HepG2 (cell line): Measurements from ENCODE around the gene COX7A2L. TPM values are rescaled to one million over a fixed set of nuclear protein-coding genes. Genes with fewer than 3 reads are reported as not detected.
A peak's percentile ranks its signal among the peaks of the same experiment; 100 is the strongest.

Experiments used
- ARNT2 ChIP-seq: sonication (generic); formaldehyde crosslinking; IDR thresholded peaks from 2 replicates; pipeline ENCODE4 v1.8.0; 2022; ENCODE audit warnings: mild to moderate bottlenecking, low read depth, missing genetic modification reagents, moderate library complexity
- ATM ChIP-seq: fragments of 450-650 bp; IDR thresholded peaks from 2 replicates; pipeline ENCODE4 v1.7.1; 2017; ENCODE audit warnings: mild to moderate bottlenecking, borderline replicate concordance
- CSRNP2 ChIP-seq: sonication (generic); formaldehyde crosslinking; conservative IDR thresholded peaks from 2 replicates; pipeline ENCODE4 v1.8.0; 2022; ENCODE audit warnings: low read depth, missing genetic modification reagents
- DR1 ChIP-seq: sonication (generic); formaldehyde crosslinking; IDR thresholded peaks from 2 replicates; pipeline ENCODE4 v1.8.0; 2021; ENCODE audit warnings: mild to moderate bottlenecking, missing genetic modification reagents, inconsistent platforms
- ELF3 ChIP-seq: IDR thresholded peaks from 2 replicates; pipeline ENCODE4 v1.6.1; 2016; ENCODE audit warnings: missing genetic modification reagents, missing compliant biosample characterization
- ERF ChIP-seq: IDR thresholded peaks from 2 replicates; pipeline ENCODE4 v1.6.1; 2018; ENCODE audit warnings: missing biosample characterization, missing genetic modification reagents
- GATAD2A ChIP-seq: IDR thresholded peaks from 2 replicates; pipeline ENCODE4 v1.6.1; 2016
- MAFG ChIP-seq: sonication (generic); formaldehyde crosslinking; IDR thresholded peaks from 2 replicates; pipeline ENCODE4 v1.5.1; 2020; ENCODE audit warnings: mild to moderate bottlenecking, missing genetic modification reagents
- POLR2AphosphoS2 ChIP-seq: IDR thresholded peaks from 2 replicates; pipeline ENCODE4 v1.6.1; 2011; ENCODE audit warnings: low read depth, low read length, improper control_type of control experiment
- SP2 ChIP-seq: sonication (generic); formaldehyde crosslinking; IDR thresholded peaks from 2 replicates; pipeline ENCODE4 v1.5.1; 2020; ENCODE audit warnings: mild to moderate bottlenecking, missing genetic modification reagents
- TCF7L2 ChIP-seq: IDR thresholded peaks from 2 replicates; pipeline ENCODE4 v1.6.1; 2011; ENCODE audit warnings: mild to moderate bottlenecking, low read depth, low read length, moderate library complexity
- WIZ ChIP-seq: sonication (generic); formaldehyde crosslinking; IDR thresholded peaks from 2 replicates; pipeline ENCODE4 v1.5.1; 2020; ENCODE audit warnings: mild to moderate bottlenecking, missing genetic modification reagents
- XRCC5 ChIP-seq: fragments of 200-400 bp; formaldehyde crosslinking; optimal IDR thresholded peaks from 2 replicates; pipeline ENCODE3; 2017; ENCODE audit warnings: mild to moderate bottlenecking, low read length
- YY1 ChIP-seq: IDR thresholded peaks from 2 replicates; pipeline ENCODE4 v1.6.1; 2011; ENCODE audit warnings: low read length, low read depth, moderate library complexity, mild to moderate bottlenecking; ENCODE audit not compliant: insufficient read depth, insufficient replicate concordance
- ZBTB3 ChIP-seq: sonication (generic); formaldehyde crosslinking; IDR thresholded peaks from 2 replicates; pipeline ENCODE4 v1.4.0; 2020; ENCODE audit warnings: low read depth, mild to moderate bottlenecking, moderate library complexity, missing genetic modification reagents, borderline replicate concordance
- ZFP62 ChIP-seq: sonication (generic); formaldehyde crosslinking; IDR thresholded peaks from 2 replicates; pipeline ENCODE4 v1.4.0; 2020; ENCODE audit warnings: missing genetic modification reagents
- ZNF235 ChIP-seq: sonication (generic); formaldehyde crosslinking; IDR thresholded peaks from 2 replicates; pipeline ENCODE4 v1.8.1; 2023; ENCODE audit warnings: mild to moderate bottlenecking, missing genetic modification reagents, borderline replicate concordance
- ZNF460 ChIP-seq: sonication (generic); formaldehyde crosslinking; IDR thresholded peaks from 2 replicates; pipeline ENCODE4 v1.5.1; 2020; ENCODE audit warnings: missing genetic modification reagents, mild to moderate bottlenecking, borderline replicate concordance
- ZNF501 ChIP-seq: sonication (generic); formaldehyde crosslinking; IDR thresholded peaks from 2 replicates; pipeline ENCODE4 v1.5.1; 2020; ENCODE audit warnings: mild to moderate bottlenecking, moderate library complexity, missing genetic modification reagents
- ZNF766 ChIP-seq: sonication (generic); formaldehyde crosslinking; IDR thresholded peaks from 2 replicates; pipeline ENCODE4 v1.5.0; 2020; ENCODE audit warnings: missing genetic modification reagents, borderline replicate concordance
- ZSCAN31 ChIP-seq: sonication (generic); formaldehyde crosslinking; IDR thresholded peaks from 2 replicates; pipeline ENCODE4 v1.5.0; 2020; ENCODE audit warnings: low read depth, mild to moderate bottlenecking, missing genetic modification reagents
- polyA plus RNA-seq, 8 experiments: library from polyadenylated mRNA; depleted of rRNA in 3 of 8; stranded (reverse) in 7 of 8; unstranded in 1 of 8; fragments of >200 nt; fragmentation: Illumina TruSeq in 4 of 8; extraction: Trizol in 4 of 8; gene quantifications; 2 replicates each; pipeline versions ENCODE4 v1.2.1 to v1.2.3, GENCODE V29; 2011 to 2016; ENCODE audit warnings: low read depth in 4 of 8, missing spikeins in 1 of 8, mixed read lengths in 1 of 8; ENCODE audit not compliant: insufficient read depth in 1 of 8
- total RNA-seq, 5 experiments: library from RNA; depleted of rRNA; stranded (reverse); fragments of >200 nt; fragmentation: Illumina TruSeq; extraction: Trizol; gene quantifications; 2 replicates each; pipeline ENCODE4 v1.2.3, GENCODE V29; 2016; ENCODE audit warnings: low read depth in 1 of 5
- TF ChIP-seq, protein P1 (sequence below), 2 experiments: sonication (generic) in 1 of 2; formaldehyde crosslinking in 1 of 2; IDR thresholded peaks; 2 replicates each; pipeline versions ENCODE4 v1.4.0 to v1.6.1; 2016 to 2020; ENCODE audit warnings: borderline replicate concordance in 1 of 2, low read depth in 1 of 2, mild to moderate bottlenecking in 1 of 2, missing genetic modification reagents in 1 of 2
- TF ChIP-seq, protein P2 (sequence below): sonication (generic); formaldehyde crosslinking; IDR thresholded peaks from 2 replicates; pipeline ENCODE4 v1.5.0; 2020; ENCODE audit warnings: missing genetic modification reagents

COX7A2L gene
- total and polyA plus RNA-seq, 2 of the 13 experiments (the other 11 are each of a cell fraction or from before 2014, with no cell fraction given): 155 to 201 TPM

DNA sequence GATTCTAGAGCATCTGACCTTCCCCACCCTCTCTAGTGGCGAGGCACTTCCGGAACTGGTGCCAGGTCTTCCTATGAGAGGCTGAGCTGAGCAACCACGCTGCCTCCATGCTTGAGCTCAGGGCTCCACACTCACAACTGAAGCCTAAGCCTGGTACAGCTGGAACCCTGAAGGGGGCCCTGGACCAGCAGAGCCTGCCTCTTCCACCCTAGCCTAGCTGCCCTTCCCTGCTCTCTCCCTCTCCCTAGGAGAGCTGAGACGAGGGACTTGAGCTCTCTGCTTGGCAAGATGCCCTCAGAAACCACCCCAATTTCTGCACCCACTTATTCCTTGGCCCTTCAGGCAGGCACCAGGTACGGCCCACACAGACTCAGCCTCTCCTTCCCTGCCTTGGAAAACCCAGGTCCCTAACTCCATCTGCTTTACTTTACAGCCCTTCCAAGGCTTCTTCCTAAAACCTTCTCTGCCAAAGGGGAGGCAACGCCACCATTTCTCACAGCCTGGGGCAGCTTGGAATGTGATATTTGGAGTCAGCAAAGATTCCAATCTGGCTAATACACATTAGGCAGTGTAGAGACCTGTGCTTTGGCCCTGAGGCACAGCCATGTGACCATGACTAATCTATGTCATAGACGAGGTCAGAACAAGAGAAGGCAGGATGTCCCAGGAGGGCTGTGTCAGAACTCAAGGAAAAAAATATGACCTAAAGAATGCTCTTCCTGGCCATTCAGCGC is 18.8 kb downstream of the COX7A2L start (continued):
- TF ChIP-seq ZNF460 (CRISPR knock-in tag) (no peak), ZFP62 (no peak), YY1 (peak; percentile 32), GATAD2A (CRISPR knock-in tag) (peak; percentile 31; the same call in 1 of the 2 replicates), ZNF766 (0 out of 2 replicates have a peak, but pooled peaks have one; percentile 72), ZSCAN31 (0 out of 2 replicates have a peak, but pooled peaks have one; percentile 65), WIZ (CRISPR knock-in tag) (peak; percentile 56; the same call in 1 of the 2 replicates), ZBTB3 (no peak), ZNF235 (CRISPR knock-in tag) (no peak), SP2 (CRISPR knock-in tag) (peak; percentile 26; the same call in 1 of the 2 replicates), POLR2AphosphoS2 (peak; percentile 78; the same call in 1 of the 2 replicates), ERF (CRISPR knock-in tag) (0 out of 2 replicates have a peak, but pooled peaks have one; percentile 50), XRCC5 (no peak), TCF7L2 (no peak), ATM (no peak), MAFG (CRISPR knock-in tag) (no peak), DR1 (CRISPR knock-in tag) (0 out of 2 replicates have a peak, but pooled peaks have one; percentile 5), ARNT2 (CRISPR knock-in tag) (0 out of 2 replicates have a peak, but pooled peaks have one; percentile 23), ELF3 (no peak), ZNF501 (CRISPR knock-in tag) (peak; percentile 58), CSRNP2 (CRISPR knock-in tag) (no peak)
- TF ChIP-seq, protein P1, sequence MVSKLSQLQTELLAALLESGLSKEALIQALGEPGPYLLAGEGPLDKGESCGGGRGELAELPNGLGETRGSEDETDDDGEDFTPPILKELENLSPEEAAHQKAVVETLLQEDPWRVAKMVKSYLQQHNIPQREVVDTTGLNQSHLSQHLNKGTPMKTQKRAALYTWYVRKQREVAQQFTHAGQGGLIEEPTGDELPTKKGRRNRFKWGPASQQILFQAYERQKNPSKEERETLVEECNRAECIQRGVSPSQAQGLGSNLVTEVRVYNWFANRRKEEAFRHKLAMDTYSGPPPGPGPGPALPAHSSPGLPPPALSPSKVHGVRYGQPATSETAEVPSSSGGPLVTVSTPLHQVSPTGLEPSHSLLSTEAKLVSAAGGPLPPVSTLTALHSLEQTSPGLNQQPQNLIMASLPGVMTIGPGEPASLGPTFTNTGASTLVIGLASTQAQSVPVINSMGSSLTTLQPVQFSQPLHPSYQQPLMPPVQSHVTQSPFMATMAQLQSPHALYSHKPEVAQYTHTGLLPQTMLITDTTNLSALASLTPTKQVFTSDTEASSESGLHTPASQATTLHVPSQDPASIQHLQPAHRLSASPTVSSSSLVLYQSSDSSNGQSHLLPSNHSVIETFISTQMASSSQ (IDR thresholded peaks at IDR 0.05; ENCODE audit: low read depth): no peak
- TF ChIP-seq, protein P1 (CRISPR knock-in tag; IDR thresholded peaks at IDR 0.05; ENCODE audit: borderline replicate concordance): 0 out of 2 replicates have a peak, but pooled peaks have one; percentile 6
- TF ChIP-seq, protein P2, sequence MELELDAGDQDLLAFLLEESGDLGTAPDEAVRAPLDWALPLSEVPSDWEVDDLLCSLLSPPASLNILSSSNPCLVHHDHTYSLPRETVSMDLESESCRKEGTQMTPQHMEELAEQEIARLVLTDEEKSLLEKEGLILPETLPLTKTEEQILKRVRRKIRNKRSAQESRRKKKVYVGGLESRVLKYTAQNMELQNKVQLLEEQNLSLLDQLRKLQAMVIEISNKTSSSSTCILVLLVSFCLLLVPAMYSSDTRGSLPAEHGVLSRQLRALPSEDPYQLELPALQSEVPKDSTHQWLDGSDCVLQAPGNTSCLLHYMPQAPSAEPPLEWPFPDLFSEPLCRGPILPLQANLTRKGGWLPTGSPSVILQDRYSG (CRISPR knock-in tag): 0 out of 2 replicates have a peak, but pooled peaks have one; percentile 47
